ENCODE measurements around the gene HSD17B4. TPM values are rescaled to one million over a fixed set of nuclear protein-coding genes. Genes with fewer than 3 reads are reported as not detected.

Gene HSD17B4
- total RNA-seq, 1 experiment from 2014 or later: 142 TPM

DNA sequence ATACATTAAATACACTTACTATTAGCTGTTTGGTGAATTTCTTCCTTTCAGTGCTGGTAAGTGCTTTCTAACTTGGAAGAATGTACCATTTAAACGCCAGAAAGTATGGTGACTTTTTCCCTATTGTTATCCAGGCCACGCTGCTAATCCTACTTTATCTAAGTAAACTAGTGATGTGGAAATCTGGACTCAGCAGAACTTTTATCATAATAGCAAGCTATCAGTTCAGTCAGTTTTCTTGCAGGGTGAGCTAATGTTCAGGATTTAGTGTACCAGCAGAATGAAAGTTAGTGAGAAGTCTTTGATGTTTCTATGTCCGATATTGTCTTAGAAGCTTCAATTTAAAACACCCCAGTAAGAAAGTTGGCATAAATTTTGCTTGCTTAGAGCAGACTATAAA is 72.2 kb downstream of the HSD17B4 start:
- no peaks in the 10 kb centered on the region for H3K27me3 ChIP-seq (ENCODE audit: insufficient read depth, low read length)
- no peaks in the 10 kb centered on the region for H3K4me1 ChIP-seq (ENCODE audit: control insufficient read depth in 1 of 2, insufficient read depth in 2 of 2, low read length in 2 of 2)
- ATAC-seq: no peak
- BruUV-seq (replicated peaks): no TSS peak
- POLR2A ChIA-PET: no interaction called here
- TF ChIP-seq SP1 (IDR thresholded peaks at IDR 0.05; ENCODE audit: low read depth) (no peak), POLR2AphosphoS5 (IDR thresholded peaks at IDR 0.05; ENCODE audit: low read depth, low read length) (no peak)
- TF ChIP-seq, protein P1, sequence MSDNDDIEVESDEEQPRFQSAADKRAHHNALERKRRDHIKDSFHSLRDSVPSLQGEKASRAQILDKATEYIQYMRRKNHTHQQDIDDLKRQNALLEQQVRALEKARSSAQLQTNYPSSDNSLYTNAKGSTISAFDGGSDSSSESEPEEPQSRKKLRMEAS (IDR thresholded peaks at IDR 0.05): no peak
- TF ChIP-seq, protein P2, sequence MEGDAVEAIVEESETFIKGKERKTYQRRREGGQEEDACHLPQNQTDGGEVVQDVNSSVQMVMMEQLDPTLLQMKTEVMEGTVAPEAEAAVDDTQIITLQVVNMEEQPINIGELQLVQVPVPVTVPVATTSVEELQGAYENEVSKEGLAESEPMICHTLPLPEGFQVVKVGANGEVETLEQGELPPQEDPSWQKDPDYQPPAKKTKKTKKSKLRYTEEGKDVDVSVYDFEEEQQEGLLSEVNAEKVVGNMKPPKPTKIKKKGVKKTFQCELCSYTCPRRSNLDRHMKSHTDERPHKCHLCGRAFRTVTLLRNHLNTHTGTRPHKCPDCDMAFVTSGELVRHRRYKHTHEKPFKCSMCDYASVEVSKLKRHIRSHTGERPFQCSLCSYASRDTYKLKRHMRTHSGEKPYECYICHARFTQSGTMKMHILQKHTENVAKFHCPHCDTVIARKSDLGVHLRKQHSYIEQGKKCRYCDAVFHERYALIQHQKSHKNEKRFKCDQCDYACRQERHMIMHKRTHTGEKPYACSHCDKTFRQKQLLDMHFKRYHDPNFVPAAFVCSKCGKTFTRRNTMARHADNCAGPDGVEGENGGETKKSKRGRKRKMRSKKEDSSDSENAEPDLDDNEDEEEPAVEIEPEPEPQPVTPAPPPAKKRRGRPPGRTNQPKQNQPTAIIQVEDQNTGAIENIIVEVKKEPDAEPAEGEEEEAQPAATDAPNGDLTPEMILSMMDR (IDR thresholded peaks at IDR 0.05 in 2 of 3, conservative IDR thresholded peaks at IDR 0.05 in 1 of 3; ENCODE audit: borderline replicate concordance in 1 of 3, insufficient read depth in 1 of 3, low read depth in 2 of 3, low read length in 2 of 3): no peak
- TF ChIP-seq, protein P3, sequence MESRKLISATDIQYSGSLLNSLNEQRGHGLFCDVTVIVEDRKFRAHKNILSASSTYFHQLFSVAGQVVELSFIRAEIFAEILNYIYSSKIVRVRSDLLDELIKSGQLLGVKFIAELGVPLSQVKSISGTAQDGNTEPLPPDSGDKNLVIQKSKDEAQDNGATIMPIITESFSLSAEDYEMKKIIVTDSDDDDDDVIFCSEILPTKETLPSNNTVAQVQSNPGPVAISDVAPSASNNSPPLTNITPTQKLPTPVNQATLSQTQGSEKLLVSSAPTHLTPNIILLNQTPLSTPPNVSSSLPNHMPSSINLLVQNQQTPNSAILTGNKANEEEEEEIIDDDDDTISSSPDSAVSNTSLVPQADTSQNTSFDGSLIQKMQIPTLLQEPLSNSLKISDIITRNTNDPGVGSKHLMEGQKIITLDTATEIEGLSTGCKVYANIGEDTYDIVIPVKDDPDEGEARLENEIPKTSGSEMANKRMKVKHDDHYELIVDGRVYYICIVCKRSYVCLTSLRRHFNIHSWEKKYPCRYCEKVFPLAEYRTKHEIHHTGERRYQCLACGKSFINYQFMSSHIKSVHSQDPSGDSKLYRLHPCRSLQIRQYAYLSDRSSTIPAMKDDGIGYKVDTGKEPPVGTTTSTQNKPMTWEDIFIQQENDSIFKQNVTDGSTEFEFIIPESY (IDR thresholded peaks at IDR 0.05; ENCODE audit: extremely low read depth, insufficient replicate concordance, low read length): no peak
- H3K4me2 ChIP-seq (ENCODE audit: low read length): no peak overlapping the region
- intact Hi-C loops (cut with micrococcal nuclease): no loop called here
- DNase-seq (ENCODE audit: low read depth, low spot score): no peak
- H3K9me3 ChIP-seq (ENCODE audit: control insufficient read depth in 1 of 2, insufficient read depth in 1 of 2, low read depth in 1 of 2, low read length in 2 of 2): no peaks in the 10 kb centered on the region
- no peak overlapping the region for H3K9ac ChIP-seq (ENCODE audit: low read length)
- CTCF ChIA-PET: no interaction called here
- no peak overlapping the region for H2AFZ ChIP-seq (ENCODE audit: low read depth, low read length, poor library complexity, severe bottlenecking)
- H3K9me2 ChIP-seq (ENCODE audit: insufficient read depth): no peaks in the 10 kb centered on the region
- no peak overlapping the region for H3K27ac ChIP-seq (ENCODE audit: low read depth, low read length)
- H3K36me3 ChIP-seq (ENCODE audit: control insufficient read depth in 1 of 2, insufficient read depth in 2 of 2, low read length in 2 of 2): peaks cover 0 to 3% of the 10 kb centered on the region in 2 experiments; a peak in 1 of 4 replicates
- no peak overlapping the region for H3K4me3 ChIP-seq (replicated peaks in 1 of 2; ENCODE audit: low read depth in 1 of 2, low read length in 2 of 2)
- RAD21 ChIA-PET (ENCODE audit: low non-redundant PET in 1 of 2, low total read pairs in 2 of 2, uncharacterized antibody in 2 of 2, unreplicated experiment in 2 of 2): no interaction called here
- no peaks in the 10 kb centered on the region for H3K79me2 ChIP-seq (ENCODE audit: insufficient read depth, low read length)
- H4K20me1 ChIP-seq (ENCODE audit: insufficient read depth): no peaks in the 10 kb centered on the region

All from HCT116 (cell line).